HEK293 (cell line): Measurements from ENCODE around the gene GBA2.

Experiments used
- EGR2 ChIP-seq: fragments of 450-650 bp; formaldehyde crosslinking; IDR thresholded peaks from 2 replicates; pipeline ENCODE4 v1.5.1; 2016; ENCODE audit warnings: low read depth, missing biosample characterization, missing genetic modification characterization
- GLIS2 ChIP-seq: fragments of 450-650 bp; formaldehyde crosslinking; IDR thresholded peaks from 2 replicates; pipeline ENCODE4 v1.5.1; 2016; ENCODE audit warnings: missing biosample characterization, missing genetic modification characterization
- HOXA7 ChIP-seq: sonication (generic); formaldehyde crosslinking; IDR thresholded peaks from 2 replicates; pipeline ENCODE4 v1.8.1; 2022; ENCODE audit warnings: missing genetic modification reagents, borderline replicate concordance
- KLF7 ChIP-seq: fragments of 450-650 bp; formaldehyde crosslinking; IDR thresholded peaks from 2 replicates; pipeline ENCODE4 v1.5.1; 2016; ENCODE audit warnings: missing biosample characterization, missing genetic modification characterization, borderline replicate concordance
- PRDM1 ChIP-seq: fragments of 450-650 bp; formaldehyde crosslinking; IDR thresholded peaks from 2 replicates; pipeline ENCODE4; 2016; ENCODE audit warnings: missing biosample characterization, missing genetic modification characterization
- TCF7L2 ChIP-seq: IDR thresholded peaks from 2 replicates; pipeline ENCODE4 v1.6.1; 2011; ENCODE audit warnings: low read depth, mild to moderate bottlenecking, inconsistent platforms, low read length, moderate library complexity, borderline replicate concordance
- YY2 ChIP-seq: fragments of 450-650 bp; formaldehyde crosslinking; IDR thresholded peaks from 2 replicates; pipeline ENCODE4 v1.5.1; 2016; ENCODE audit warnings: missing biosample characterization, missing genetic modification characterization
- ZBTB20 ChIP-seq: fragments of 450-650 bp; formaldehyde crosslinking; IDR thresholded peaks from 2 replicates; pipeline ENCODE4 v1.5.1; 2016; ENCODE audit warnings: missing biosample characterization, missing genetic modification characterization
- ZBTB26 ChIP-seq: fragments of 450-650 bp; formaldehyde crosslinking; optimal IDR thresholded peaks from 2 replicates; pipeline ENCODE3; 2016; ENCODE audit warnings: missing biosample characterization, mild to moderate bottlenecking, missing genetic modification characterization
- ZNF114 ChIP-seq: fragments of 450-650 bp; formaldehyde crosslinking; IDR thresholded peaks from 2 replicates; pipeline ENCODE4 v1.5.0; 2017; ENCODE audit warnings: missing biosample characterization, missing genetic modification characterization
- ZNF148 ChIP-seq: fragments of 450-650 bp; formaldehyde crosslinking; IDR thresholded peaks from 2 replicates; pipeline ENCODE4 v1.5.0; 2017; ENCODE audit warnings: missing biosample characterization, missing genetic modification characterization, borderline replicate concordance
- ZNF18 ChIP-seq: fragments of 450-650 bp; formaldehyde crosslinking; IDR thresholded peaks from 2 replicates; pipeline ENCODE4 v1.5.1; 2016; ENCODE audit warnings: missing biosample characterization, missing genetic modification characterization
- ZNF311 ChIP-seq: fragments of 450-650 bp; formaldehyde crosslinking; IDR thresholded peaks from 2 replicates; pipeline ENCODE4 v1.5.1; 2017; ENCODE audit warnings: missing biosample characterization, missing genetic modification characterization, borderline replicate concordance
- ZNF341 ChIP-seq: fragments of 450-650 bp; formaldehyde crosslinking; IDR thresholded peaks from 2 replicates; pipeline ENCODE4; 2016; ENCODE audit warnings: low read depth, missing biosample characterization, missing genetic modification characterization
- ZNF391 ChIP-seq: fragments of 450-650 bp; formaldehyde crosslinking; IDR thresholded peaks from 2 replicates; pipeline ENCODE4 v1.5.1; 2016; ENCODE audit warnings: low read depth, missing biosample characterization, missing genetic modification characterization, borderline replicate concordance
- ZNF404 ChIP-seq: fragments of 450-650 bp; formaldehyde crosslinking; IDR thresholded peaks from 2 replicates; pipeline ENCODE4 v1.5.1; 2017; ENCODE audit warnings: missing biosample characterization, missing genetic modification characterization
- ZNF416 ChIP-seq: fragments of 450-650 bp; formaldehyde crosslinking; IDR thresholded peaks from 2 replicates; pipeline ENCODE4 v1.5.1; 2016; ENCODE audit warnings: missing biosample characterization, missing genetic modification characterization
- ZNF623 ChIP-seq: fragments of 450-650 bp; formaldehyde crosslinking; IDR thresholded peaks from 2 replicates; pipeline ENCODE4 v1.5.1; 2016; ENCODE audit warnings: missing biosample characterization, missing genetic modification characterization
- ZNF629 ChIP-seq: fragments of 450-650 bp; formaldehyde crosslinking; IDR thresholded peaks from 2 replicates; pipeline ENCODE4 v1.5.1; 2017; ENCODE audit warnings: missing biosample characterization, missing genetic modification characterization
- ZNF658 ChIP-seq: fragments of 450-650 bp; formaldehyde crosslinking; IDR thresholded peaks from 2 replicates; pipeline ENCODE4; 2016; ENCODE audit warnings: missing biosample characterization, missing genetic modification characterization
- ZNF677 ChIP-seq: fragments of 450-650 bp; IDR thresholded peaks from 2 replicates; pipeline ENCODE4 v1.5.0; 2018; ENCODE audit warnings: missing biosample characterization, mild to moderate bottlenecking, missing genetic modification characterization, moderate library complexity
- ZNF707 ChIP-seq: fragments of 450-650 bp; formaldehyde crosslinking; IDR thresholded peaks from 2 replicates; pipeline ENCODE4 v1.5.1; 2016; ENCODE audit warnings: missing biosample characterization, missing genetic modification characterization
- ZSCAN30 ChIP-seq: fragments of 450-650 bp; IDR thresholded peaks from 2 replicates; pipeline ENCODE4 v1.5.1; 2018; ENCODE audit warnings: missing biosample characterization, mild to moderate bottlenecking, missing genetic modification characterization, moderate library complexity
- ZSCAN5A ChIP-seq: fragments of 450-650 bp; formaldehyde crosslinking; IDR thresholded peaks from 2 replicates; pipeline ENCODE4 v1.5.1; 2016; ENCODE audit warnings: missing biosample characterization, missing genetic modification characterization
- TF ChIP-seq, protein P1 (sequence below): fragments of 450-650 bp; formaldehyde crosslinking; IDR thresholded peaks from 2 replicates; pipeline ENCODE4 v1.5.1; 2016; ENCODE audit warnings: missing biosample characterization, missing genetic modification characterization
- TF ChIP-seq, protein P2 (sequence below): fragments of 450-650 bp; formaldehyde crosslinking; IDR thresholded peaks from 2 replicates; pipeline ENCODE4 v1.5.1; 2017; ENCODE audit warnings: missing biosample characterization, missing genetic modification characterization
- TF ChIP-seq, protein P3 (sequence below): fragments of 450-650 bp; formaldehyde crosslinking; IDR thresholded peaks from 2 replicates; pipeline ENCODE4 v1.5.1; 2016; ENCODE audit warnings: missing biosample characterization, missing genetic modification characterization, low read depth

Gene GBA2

GRCh38 chr9:35732185-35732799, 16.7 kb downstream of the GBA2 start, which contains the start of the genes CREB3 and TLN1 (continued):
- TF ChIP-seq KLF7 (tag by site-specific recombination) (peak; percentile 83; the same call in 1 of the 2 replicates), ZNF707 (tag by site-specific recombination) (no peak), ZNF18 (no peak), ZBTB26 (tag by site-specific recombination) (peak; percentile 86), ZNF629 (tag by site-specific recombination) (peak; percentile 73), ZNF623 (tag by site-specific recombination) (no peak), EGR2 (0 out of 2 replicates have a peak, but pooled peaks have one; percentile 5), HOXA7 (CRISPR knock-in tag) (no peak), ZSCAN5A (tag by site-specific recombination) (no peak), YY2 (no peak), ZSCAN30 (peak; percentile 23; the same call in 1 of the 2 replicates), ZNF311 (tag by site-specific recombination) (no peak), ZNF341 (tag by site-specific recombination) (peak; percentile 68), ZNF658 (no peak), ZNF416 (no peak), PRDM1 (peak; percentile 75; the same call in 1 of the 2 replicates), ZBTB20 (tag by site-specific recombination) (peak; percentile 79; the same call in 1 of the 2 replicates), ZNF391 (tag by site-specific recombination) (no peak), ZNF114 (tag by site-specific recombination) (no peak), TCF7L2 (no peak), GLIS2 (tag by site-specific recombination) (peak; percentile 67; the same call in 1 of the 2 replicates), ZNF148 (tag by site-specific recombination) (no peak), ZNF404 (no peak), ZNF677 (tag by site-specific recombination) (no peak)
- TF ChIP-seq, protein P1, sequence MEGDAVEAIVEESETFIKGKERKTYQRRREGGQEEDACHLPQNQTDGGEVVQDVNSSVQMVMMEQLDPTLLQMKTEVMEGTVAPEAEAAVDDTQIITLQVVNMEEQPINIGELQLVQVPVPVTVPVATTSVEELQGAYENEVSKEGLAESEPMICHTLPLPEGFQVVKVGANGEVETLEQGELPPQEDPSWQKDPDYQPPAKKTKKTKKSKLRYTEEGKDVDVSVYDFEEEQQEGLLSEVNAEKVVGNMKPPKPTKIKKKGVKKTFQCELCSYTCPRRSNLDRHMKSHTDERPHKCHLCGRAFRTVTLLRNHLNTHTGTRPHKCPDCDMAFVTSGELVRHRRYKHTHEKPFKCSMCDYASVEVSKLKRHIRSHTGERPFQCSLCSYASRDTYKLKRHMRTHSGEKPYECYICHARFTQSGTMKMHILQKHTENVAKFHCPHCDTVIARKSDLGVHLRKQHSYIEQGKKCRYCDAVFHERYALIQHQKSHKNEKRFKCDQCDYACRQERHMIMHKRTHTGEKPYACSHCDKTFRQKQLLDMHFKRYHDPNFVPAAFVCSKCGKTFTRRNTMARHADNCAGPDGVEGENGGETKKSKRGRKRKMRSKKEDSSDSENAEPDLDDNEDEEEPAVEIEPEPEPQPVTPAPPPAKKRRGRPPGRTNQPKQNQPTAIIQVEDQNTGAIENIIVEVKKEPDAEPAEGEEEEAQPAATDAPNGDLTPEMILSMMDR = peak; percentile 81
- TF ChIP-seq, protein P2, sequence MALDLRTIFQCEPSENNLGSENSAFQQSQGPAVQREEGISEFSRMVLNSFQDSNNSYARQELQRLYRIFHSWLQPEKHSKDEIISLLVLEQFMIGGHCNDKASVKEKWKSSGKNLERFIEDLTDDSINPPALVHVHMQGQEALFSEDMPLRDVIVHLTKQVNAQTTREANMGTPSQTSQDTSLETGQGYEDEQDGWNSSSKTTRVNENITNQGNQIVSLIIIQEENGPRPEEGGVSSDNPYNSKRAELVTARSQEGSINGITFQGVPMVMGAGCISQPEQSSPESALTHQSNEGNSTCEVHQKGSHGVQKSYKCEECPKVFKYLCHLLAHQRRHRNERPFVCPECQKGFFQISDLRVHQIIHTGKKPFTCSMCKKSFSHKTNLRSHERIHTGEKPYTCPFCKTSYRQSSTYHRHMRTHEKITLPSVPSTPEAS (tag by site-specific recombination) = no peak
- TF ChIP-seq, protein P3, sequence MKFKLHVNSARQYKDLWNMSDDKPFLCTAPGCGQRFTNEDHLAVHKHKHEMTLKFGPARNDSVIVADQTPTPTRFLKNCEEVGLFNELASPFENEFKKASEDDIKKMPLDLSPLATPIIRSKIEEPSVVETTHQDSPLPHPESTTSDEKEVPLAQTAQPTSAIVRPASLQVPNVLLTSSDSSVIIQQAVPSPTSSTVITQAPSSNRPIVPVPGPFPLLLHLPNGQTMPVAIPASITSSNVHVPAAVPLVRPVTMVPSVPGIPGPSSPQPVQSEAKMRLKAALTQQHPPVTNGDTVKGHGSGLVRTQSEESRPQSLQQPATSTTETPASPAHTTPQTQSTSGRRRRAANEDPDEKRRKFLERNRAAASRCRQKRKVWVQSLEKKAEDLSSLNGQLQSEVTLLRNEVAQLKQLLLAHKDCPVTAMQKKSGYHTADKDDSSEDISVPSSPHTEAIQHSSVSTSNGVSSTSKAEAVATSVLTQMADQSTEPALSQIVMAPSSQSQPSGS = no peak
